HG02678 (cell line): ENCODE measurements around the gene KLK7.

Source experiments
- ATAC-seq: cut with Tn5 transposase; IDR thresholded peaks from one replicate; pipeline ENCODE4 v1.9.1; 2021; ENCODE audit warnings: mild to moderate bottlenecking, moderate library complexity; ENCODE audit not compliant: unreplicated experiment

Gene KLK7

GRCh38 chr19:50939596-50939995, 44.1 kb downstream of the KLK7 start:
- no peak for ATAC-seq

GRCh38 chr19:50933640-50934039, 50.1 kb downstream of the KLK7 start:
- ATAC-seq: no peak

GRCh38 chr19:50932690-50933083, 51.0 kb downstream of the KLK7 start:
- no peak for ATAC-seq

DNA sequence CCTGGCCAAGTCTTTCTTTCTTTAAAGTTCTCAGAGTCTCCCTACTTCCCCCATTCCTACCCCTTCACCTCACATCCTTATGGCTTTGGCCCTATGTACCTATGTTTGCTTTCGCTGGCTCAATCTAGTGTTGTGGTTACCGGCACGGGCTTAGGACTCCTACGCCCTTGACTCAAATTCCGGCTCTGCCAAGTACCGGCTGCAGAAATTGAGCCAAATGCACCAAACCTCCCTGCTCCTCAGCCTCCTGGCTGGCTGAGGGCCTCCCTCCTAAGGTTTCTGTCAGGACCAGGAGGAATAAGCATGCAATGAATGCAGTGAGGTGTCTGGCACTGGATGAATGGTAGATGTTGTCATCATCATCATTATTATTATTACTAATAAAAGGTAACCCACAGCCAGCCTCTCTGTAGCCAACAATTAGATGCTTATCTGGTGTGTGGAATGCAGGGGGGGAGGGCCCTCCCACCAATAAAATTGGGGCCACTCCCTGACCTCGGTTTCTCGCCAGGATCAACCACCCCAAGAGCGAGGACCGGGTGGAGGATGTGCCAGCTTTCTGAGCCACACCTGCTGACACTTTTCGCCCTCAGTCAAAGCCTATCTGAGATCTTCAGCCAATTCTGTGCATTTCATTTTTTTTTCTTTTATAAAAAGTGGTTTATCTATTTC, 51.6 kb downstream of the KLK7 start:
- no peak for ATAC-seq

DNA sequence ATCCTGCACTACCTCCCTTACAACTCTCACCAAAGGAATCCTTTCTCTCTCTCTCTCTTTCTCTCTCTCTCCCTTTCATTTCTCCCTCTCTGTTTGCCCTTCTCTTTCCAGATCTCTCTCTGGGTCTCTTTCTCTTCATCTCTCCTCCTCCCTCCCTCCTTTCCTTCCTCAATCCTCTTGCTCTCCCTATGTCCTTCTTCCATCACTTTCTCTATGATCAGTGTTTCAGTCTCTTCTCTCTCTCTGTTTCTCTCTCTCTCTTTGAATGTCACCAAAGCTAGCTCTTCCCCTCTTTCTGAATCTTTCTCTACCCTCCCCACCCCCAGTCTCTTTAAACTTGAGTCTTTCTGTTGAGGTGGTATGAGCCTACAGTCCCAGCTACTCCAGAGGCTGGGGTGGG, 52.7 kb downstream of the KLK7 start:
- ATAC-seq: no peak

- ATAC-seq: no peak
Measured at GRCh38 chr19:50928831-50929230, 54.9 kb downstream of the KLK7 start.
